DOHH2 (cell line): Measurements from ENCODE around the gene KCNJ11.

Source experiments
- EZH2phosphoT487 ChIP-seq: fragments of 200-600 bp; sonication (generic); IDR thresholded peaks from 2 replicates; pipeline ENCODE4 v1.6.1; 2017; ENCODE audit warnings: borderline replicate concordance, mild to moderate bottlenecking, antibody characterized with exemption, low read length, moderate library complexity, mixed read lengths
- TF ChIP-seq, protein P1 (sequence below): fragments of 200-600 bp; sonication (generic); IDR thresholded peaks from one replicate; pipeline ENCODE4 v1.5.1; 2014; ENCODE audit warnings: antibody characterized with exemption, mild to moderate bottlenecking, low read depth, low read length; ENCODE audit not compliant: poor library complexity, severe bottlenecking

DNA sequence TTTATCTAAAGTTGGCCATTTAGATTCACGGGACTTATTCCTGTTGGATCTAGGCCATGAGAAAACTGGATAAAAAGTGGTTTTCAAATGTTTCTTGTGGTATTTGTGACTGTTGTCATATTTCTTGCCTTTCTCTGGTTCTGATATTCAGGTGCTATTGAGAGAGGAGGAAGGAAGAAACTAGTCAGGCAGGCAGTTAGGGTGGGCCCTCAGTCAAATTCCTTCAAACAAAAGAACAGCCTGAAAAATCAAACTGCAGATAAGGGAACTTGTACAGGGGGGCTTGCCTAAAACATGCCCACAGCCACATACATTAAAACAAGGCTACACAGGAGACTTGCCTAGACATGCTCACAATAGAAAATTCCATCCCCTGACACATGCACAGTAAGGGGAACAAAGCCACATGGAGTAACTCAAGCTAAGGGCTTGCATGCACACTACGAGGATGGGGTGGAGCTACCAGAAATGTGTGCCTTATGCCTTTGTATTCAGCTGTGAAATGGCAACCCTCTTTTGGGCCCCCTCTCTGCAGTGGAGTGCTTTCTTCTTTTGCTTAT, 18.7 kb downstream of the KCNJ11 start:
- TF ChIP-seq, protein P1, sequence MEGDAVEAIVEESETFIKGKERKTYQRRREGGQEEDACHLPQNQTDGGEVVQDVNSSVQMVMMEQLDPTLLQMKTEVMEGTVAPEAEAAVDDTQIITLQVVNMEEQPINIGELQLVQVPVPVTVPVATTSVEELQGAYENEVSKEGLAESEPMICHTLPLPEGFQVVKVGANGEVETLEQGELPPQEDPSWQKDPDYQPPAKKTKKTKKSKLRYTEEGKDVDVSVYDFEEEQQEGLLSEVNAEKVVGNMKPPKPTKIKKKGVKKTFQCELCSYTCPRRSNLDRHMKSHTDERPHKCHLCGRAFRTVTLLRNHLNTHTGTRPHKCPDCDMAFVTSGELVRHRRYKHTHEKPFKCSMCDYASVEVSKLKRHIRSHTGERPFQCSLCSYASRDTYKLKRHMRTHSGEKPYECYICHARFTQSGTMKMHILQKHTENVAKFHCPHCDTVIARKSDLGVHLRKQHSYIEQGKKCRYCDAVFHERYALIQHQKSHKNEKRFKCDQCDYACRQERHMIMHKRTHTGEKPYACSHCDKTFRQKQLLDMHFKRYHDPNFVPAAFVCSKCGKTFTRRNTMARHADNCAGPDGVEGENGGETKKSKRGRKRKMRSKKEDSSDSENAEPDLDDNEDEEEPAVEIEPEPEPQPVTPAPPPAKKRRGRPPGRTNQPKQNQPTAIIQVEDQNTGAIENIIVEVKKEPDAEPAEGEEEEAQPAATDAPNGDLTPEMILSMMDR: no peak
- TF ChIP-seq EZH2phosphoT487: no peak
